Measurements from ENCODE around the gene SESN2. TPM values are rescaled to one million over a fixed set of nuclear protein-coding genes. Genes with fewer than 3 reads are reported as not detected.

The SESN2 gene
- total and polyA plus RNA-seq, 10 of the 15 experiments (the other 5 are each of a cell fraction or from before 2014, with no cell fraction given): 1.5 to 40.9 (median 17.8) TPM

DNA sequence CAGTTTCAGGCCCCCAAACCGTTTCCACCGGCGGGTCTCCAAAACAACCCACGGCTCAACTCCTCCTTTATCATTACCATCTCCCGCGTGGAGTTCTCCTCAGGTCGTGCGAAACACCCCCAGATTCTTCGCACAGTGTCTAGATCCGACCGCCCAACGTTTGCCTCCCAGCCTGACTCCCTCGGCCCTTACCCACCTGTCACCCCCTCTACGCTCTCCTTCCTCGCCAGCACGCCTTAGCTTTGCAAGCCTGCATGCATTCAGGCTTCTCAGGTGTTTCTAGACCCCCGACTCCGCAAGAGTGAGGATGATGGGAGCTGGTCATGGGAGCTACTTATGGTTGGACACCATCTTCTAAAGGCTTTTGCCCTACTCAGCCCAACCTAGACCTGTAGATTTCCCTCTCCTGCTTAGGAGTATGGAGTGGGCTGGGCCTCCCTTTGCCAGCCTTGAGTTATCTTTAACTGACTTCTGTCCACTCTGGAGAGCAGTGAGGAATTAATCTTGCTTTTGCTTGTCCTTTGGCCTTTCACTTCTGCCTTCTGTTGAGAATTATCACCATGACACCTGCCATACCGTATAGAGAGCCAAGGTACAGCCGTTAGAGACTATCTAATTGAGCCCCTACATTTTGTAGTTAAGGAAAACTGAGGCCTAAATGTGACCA, 22.5 kb upstream of the SESN2 start:
- Histone ChIP-seq H3K4me3 (peak overlapping the region; percentile 71), H3K79me2 (ENCODE audit: control insufficient read depth, insufficient read depth, low read length) (peaks cover 36% of the 10 kb centered on the region), H3K9me3 (replicated peaks; ENCODE audit: control insufficient read depth, insufficient read depth, low read length) (no peaks in the 10 kb centered on the region), H3K4me2 (ENCODE audit: control insufficient read depth, insufficient read depth) (peak overlapping the region; percentile 90), H3K27ac (ENCODE audit: control insufficient read depth, insufficient read depth) (peak overlapping the region; percentile 86), H4K20me1 (ENCODE audit: control insufficient read depth, insufficient read depth) (no peaks in the 10 kb centered on the region), H3K36me3 (ENCODE audit: control insufficient read depth in 2 of 2, insufficient read depth in 2 of 2, low read length in 1 of 2) (peaks cover 0 to 3% of the 10 kb centered on the region in 2 experiments; a peak in 2 of 4 replicates), H3K9ac (ENCODE audit: control insufficient read depth, insufficient read depth, low read length) (peak overlapping the region; percentile 78), H3K4me1 (ENCODE audit: control insufficient read depth, insufficient read depth, low read length) (peaks cover 15% of the 10 kb centered on the region), H3K27me3 (replicated peaks in 1 of 2; ENCODE audit: control insufficient read depth in 2 of 2, insufficient read depth in 2 of 2, low read length in 1 of 2) (no peaks in the 10 kb centered on the region), H2AFZ (ENCODE audit: control insufficient read depth, low read depth, low read length) (no peak overlapping the region)
- 3% methylated on average over 20 of the region's 20 CpGs for WGBS (ENCODE audit: insufficient coverage, insufficient replicate concordance, low lambda C conversion rate, missing lambda C conversion rate)
- no TSS peak for BruUV-seq (replicated peaks)
- FAIRE-seq (no peak), DNase-seq (ENCODE audit: low read depth, low spot score) (no peak), ATAC-seq (peak; percentile 4)
- in situ Hi-C loops (cut with MboI): no loop called here
- intact Hi-C loops (cut with micrococcal nuclease; ENCODE audit: unreplicated experiment): no loop called here
- TF ChIP-seq TARDBP (IDR thresholded peaks at IDR 0.05; ENCODE audit: borderline replicate concordance): peak; percentile 3; the same call in 1 of the 2 replicates
- TF ChIP-seq, protein P1, sequence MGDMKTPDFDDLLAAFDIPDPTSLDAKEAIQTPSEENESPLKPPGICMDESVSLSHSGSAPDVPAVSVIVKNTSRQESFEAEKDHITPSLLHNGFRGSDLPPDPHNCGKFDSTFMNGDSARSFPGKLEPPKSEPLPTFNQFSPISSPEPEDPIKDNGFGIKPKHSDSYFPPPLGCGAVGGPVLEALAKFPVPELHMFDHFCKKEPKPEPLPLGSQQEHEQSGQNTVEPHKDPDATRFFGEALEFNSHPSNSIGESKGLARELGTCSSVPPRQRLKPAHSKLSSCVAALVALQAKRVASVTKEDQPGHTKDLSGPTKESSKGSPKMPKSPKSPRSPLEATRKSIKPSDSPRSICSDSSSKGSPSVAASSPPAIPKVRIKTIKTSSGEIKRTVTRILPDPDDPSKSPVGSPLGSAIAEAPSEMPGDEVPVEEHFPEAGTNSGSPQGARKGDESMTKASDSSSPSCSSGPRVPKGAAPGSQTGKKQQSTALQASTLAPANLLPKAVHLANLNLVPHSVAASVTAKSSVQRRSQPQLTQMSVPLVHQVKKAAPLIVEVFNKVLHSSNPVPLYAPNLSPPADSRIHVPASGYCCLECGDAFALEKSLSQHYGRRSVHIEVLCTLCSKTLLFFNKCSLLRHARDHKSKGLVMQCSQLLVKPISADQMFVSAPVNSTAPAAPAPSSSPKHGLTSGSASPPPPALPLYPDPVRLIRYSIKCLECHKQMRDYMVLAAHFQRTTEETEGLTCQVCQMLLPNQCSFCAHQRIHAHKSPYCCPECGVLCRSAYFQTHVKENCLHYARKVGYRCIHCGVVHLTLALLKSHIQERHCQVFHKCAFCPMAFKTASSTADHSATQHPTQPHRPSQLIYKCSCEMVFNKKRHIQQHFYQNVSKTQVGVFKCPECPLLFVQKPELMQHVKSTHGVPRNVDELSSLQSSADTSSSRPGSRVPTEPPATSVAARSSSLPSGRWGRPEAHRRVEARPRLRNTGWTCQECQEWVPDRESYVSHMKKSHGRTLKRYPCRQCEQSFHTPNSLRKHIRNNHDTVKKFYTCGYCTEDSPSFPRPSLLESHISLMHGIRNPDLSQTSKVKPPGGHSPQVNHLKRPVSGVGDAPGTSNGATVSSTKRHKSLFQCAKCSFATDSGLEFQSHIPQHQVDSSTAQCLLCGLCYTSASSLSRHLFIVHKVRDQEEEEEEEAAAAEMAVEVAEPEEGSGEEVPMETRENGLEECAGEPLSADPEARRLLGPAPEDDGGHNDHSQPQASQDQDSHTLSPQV (IDR thresholded peaks at IDR 0.05): no peak
- no peak for TF ChIP-seq DPF2 (IDR thresholded peaks at IDR 0.05)
- CTCF ChIA-PET: interaction anchor here (0.5 to 4.4 kb wide), 7 partner anchors 9 to 407 kb away, joined by 3 to 28 read pairs (median 5); partner anchors contain the start of gene PPP1R8
- SMC1A ChIA-PET (ENCODE audit: uncharacterized antibody, unreplicated experiment): interaction anchor here (0.8 to 6.6 kb wide), 6 partner anchors 10 to 198 kb away, joined by 3 to 84 read pairs (median 3); no protein-coding TSS in a partner anchor
- RAD21 ChIA-PET (ENCODE audit: unreplicated experiment): interaction anchor here (0.8 to 4.7 kb wide), 4 partner anchors 9 to 60 kb away, joined by 3 to 54 read pairs (median 8); partner anchors contain the start of gene PTAFR
- POLR2A ChIA-PET: interaction anchor here (0.5 to 4.2 kb wide), 8 partner anchors 10 to 500 kb away, joined by 3 to 125 read pairs (median 4); partner anchors contain the start of genes MED18 and YTHDF2

Measured in GM12878 (cell line).